Prostate gland (tissue), 2 donors: ENCODE measurements around the gene ATP10B. TPM values are rescaled to one million over a fixed set of nuclear protein-coding genes. Genes with fewer than 3 reads are reported as not detected.

Experiments
- DNase-seq: peaks from one replicate; pipeline ENCODE4 v3.0.0-alpha.2; 2019; ENCODE audit warnings: low spot score
- H3K27ac ChIP-seq, 2 donors: fragments of 200-600 bp; sonication (generic); 2 replicates each; pipeline ENCODE4 v1.5.1; 2017 to 2019
- H3K27me3 ChIP-seq: fragments of 200-600 bp; sonication (generic); replicated peaks from 2 replicates; pipeline ENCODE4 v1.5.1; 2019; ENCODE audit not compliant: insufficient read depth
- H3K36me3 ChIP-seq, 2 donors: fragments of 200-600 bp; sonication (generic); 1 replicate in 1 of 2; 2 replicates in 1 of 2; pipeline versions ENCODE4 v1.5.1 to v1.8.1; 2017 to 2019
- H3K4me1 ChIP-seq: fragments of 200-600 bp; sonication (generic); replicated peaks from 2 replicates; pipeline ENCODE4 v1.5.1; 2019
- H3K4me3 ChIP-seq, 2 donors: fragments of 200-600 bp; sonication (generic); 2 replicates each; pipeline ENCODE4 v1.5.1; 2017 to 2019
- H3K9me3 ChIP-seq: fragments of 200-600 bp; sonication (generic); 2 replicates; pipeline ENCODE4 v1.5.1; 2017
- POLR2A ChIP-seq: fragments of 450-650 bp; IDR thresholded peaks from one replicate; pipeline ENCODE4 v1.6.1; 2016; ENCODE audit warnings: antibody characterized with exemption, mild to moderate bottlenecking
- POLR2AphosphoS5 ChIP-seq: sonication (generic); formaldehyde crosslinking; IDR thresholded peaks from one replicate; pipeline ENCODE4 v1.6.1; 2017; ENCODE audit warnings: antibody characterized with exemption
- WGBS: methylation state at CpG from one replicate; pipeline ENCODE4 v1.1.5; 2018; 5-methylcytosine and 5-hydroxymethylcytosine counted together
- intact Hi-C: fragments of 100-400 bp; cut with DNase I; formaldehyde crosslinking; loops from one replicate; pipeline ENCODE4 v1.14.2; 2022
- total RNA-seq, 2 donors: library from RNA; depleted of rRNA; stranded (reverse); fragments of >200 nt; gene quantifications; one replicate each; pipeline ENCODE4 v1.1.0, GENCODE V29; 2016
- TF ChIP-seq, protein P1 (sequence below), 4 experiments: fragments of 200-600 bp in 2 of 4; fragments of 450-650 bp in 2 of 4; sonication (generic) in 2 of 4; IDR thresholded peaks; 1 replicate in 3 of 4; 2 replicates in 1 of 4; pipeline ENCODE4 v1.5.1; 2016 to 2019; ENCODE audit warnings: antibody characterized with exemption in 4 of 4, mild to moderate bottlenecking in 2 of 4, moderate library complexity in 2 of 4

The ATP10B gene
- total RNA-seq, 2 donors from 2014 or later = 0.74 TPM; not detected in 1

DNA sequence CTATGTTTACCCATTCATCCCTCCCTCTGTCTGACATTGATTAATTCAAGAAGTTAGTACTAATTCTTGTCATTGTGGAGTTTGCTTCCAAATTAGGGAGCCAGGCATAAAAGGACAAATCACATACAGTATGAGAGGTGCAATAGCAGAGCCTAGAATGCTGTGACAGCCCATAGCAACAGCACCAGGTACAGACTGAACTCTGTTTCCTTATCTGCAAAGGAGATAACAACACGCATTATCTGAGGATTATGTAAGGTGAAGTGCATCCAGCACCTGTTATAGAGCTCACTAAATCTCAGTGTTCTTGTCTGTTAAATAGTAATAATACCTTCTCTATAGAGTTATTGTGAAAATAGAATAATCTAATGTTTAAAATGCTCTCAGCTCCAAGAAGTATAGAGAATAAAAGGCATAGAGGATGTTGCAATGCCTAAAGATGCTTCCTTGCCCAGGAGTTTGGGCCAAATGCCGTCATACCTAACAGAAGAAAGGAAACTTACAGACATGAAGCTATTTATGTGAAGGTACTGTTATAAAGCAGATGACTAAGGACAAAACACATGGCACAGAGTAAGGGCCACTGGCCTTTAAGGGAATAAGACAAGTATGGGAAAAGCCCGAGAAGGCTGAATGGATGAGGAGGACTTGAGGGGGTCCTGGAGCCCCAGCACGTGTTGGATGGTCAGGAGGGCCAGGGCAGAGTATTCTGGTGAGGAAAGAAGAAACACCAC lies 214.5 kb downstream of the ATP10B start:
- H3K9me3 ChIP-seq = no peaks in the 10 kb centered on the region
- no peak overlapping the region for H3K27ac ChIP-seq
- no peaks in the 10 kb centered on the region for H3K36me3 ChIP-seq
- 64% methylated on average over 4 of the region's 4 CpGs for WGBS
- H3K4me3 ChIP-seq = no peak overlapping the region
- no peaks in the 10 kb centered on the region for H3K27me3 ChIP-seq
- H3K4me1 ChIP-seq = no peaks in the 10 kb centered on the region
- no peak for DNase-seq
- intact Hi-C loops = no loop called here
- TF ChIP-seq, protein P1, sequence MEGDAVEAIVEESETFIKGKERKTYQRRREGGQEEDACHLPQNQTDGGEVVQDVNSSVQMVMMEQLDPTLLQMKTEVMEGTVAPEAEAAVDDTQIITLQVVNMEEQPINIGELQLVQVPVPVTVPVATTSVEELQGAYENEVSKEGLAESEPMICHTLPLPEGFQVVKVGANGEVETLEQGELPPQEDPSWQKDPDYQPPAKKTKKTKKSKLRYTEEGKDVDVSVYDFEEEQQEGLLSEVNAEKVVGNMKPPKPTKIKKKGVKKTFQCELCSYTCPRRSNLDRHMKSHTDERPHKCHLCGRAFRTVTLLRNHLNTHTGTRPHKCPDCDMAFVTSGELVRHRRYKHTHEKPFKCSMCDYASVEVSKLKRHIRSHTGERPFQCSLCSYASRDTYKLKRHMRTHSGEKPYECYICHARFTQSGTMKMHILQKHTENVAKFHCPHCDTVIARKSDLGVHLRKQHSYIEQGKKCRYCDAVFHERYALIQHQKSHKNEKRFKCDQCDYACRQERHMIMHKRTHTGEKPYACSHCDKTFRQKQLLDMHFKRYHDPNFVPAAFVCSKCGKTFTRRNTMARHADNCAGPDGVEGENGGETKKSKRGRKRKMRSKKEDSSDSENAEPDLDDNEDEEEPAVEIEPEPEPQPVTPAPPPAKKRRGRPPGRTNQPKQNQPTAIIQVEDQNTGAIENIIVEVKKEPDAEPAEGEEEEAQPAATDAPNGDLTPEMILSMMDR (IDR thresholded peaks at IDR 0.05) = no peak
- TF ChIP-seq POLR2AphosphoS5 (no peak), POLR2A (no peak)

DNA sequence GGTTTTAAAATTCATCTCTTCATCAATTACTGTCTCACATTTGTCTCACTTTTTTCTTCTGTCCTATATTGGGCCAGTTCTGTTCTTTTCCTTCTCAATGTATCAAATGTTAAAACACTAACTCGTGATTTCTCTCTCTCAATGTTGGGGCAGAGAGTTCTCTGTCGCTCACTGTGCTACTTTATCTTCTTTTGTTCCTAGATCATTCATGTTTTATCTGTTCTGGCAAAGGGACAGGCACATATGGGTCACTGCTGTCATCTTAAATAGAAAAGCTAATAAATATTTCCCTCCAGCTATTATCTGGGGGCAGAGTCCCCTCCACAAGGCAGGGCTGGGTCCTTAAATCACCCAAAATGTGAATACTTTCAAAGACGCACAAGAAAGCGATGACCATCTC lies 216.3 kb downstream of the ATP10B start:
- TF ChIP-seq, protein P1 (IDR thresholded peaks at IDR 0.05) = no peak
- TF ChIP-seq POLR2A (no peak), POLR2AphosphoS5 (no peak)
- no peaks in the 10 kb centered on the region for H3K9me3 ChIP-seq
- no peak overlapping the region for H3K4me3 ChIP-seq
- 83% methylated on average over 4 of the region's 4 CpGs for WGBS
- no peak overlapping the region for H3K27ac ChIP-seq
- DNase-seq = no peak
- no peaks in the 10 kb centered on the region for H3K4me1 ChIP-seq
- H3K27me3 ChIP-seq = no peaks in the 10 kb centered on the region
- no peaks in the 10 kb centered on the region for H3K36me3 ChIP-seq
- intact Hi-C loops = no loop called here

DNA sequence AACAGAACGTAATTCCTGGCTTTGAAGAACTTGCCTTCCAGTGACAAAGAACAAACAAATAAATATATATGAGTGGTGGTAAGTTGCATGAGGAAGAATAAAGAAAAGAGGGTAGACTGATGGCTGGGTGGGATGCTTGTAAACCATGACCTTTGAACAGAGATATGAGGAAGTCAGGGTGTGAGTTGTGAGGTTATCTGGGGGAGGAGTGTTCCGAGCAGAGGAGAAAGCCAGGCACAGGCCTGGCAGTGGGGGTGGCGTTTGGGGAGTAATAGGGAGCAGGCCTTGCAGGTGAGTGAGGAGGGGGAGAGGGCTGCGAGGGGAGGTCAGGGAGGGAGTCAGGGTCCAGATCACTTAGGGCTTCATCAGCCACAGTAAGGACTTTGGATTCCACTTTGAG lies 217.0 kb downstream of the ATP10B start:
- TF ChIP-seq POLR2AphosphoS5 (no peak), POLR2A (no peak)
- TF ChIP-seq, protein P1 (IDR thresholded peaks at IDR 0.05) = no peak
- no peak overlapping the region for H3K27ac ChIP-seq

DNA sequence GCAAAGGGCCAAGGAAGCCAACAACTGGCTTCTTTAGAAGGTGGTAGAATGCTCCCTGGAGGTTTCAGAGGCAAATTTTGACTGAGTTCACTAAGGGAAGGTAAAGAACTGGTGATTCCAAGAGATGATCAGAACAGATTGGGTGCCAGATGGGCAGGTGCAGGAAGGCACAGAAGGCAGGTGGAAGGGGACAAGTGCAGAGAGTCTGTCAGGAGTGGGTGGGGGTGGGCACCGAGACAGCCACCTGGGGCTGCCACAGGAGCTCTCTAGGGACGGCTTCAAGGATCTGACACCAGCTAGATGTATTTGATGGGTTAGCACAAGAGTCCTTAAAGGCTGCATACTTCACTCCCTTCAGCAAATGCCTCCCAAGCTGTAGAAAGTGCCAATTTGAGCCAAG lies 223.0 kb downstream of the ATP10B start:
- no peak overlapping the region for H3K27ac ChIP-seq

More for the DNA sequence above, 217.0 kb downstream of the ATP10B start:
- WGBS = 74% methylated on average over 4 of the region's 4 CpGs
- Histone ChIP-seq H3K9me3 (no peaks in the 10 kb centered on the region), H3K27me3 (no peaks in the 10 kb centered on the region), H3K4me1 (no peaks in the 10 kb centered on the region), H3K4me3 (no peak overlapping the region), H3K36me3 (no peaks in the 10 kb centered on the region)
- DNase-seq = no peak
- intact Hi-C loops = no loop called here

DNA sequence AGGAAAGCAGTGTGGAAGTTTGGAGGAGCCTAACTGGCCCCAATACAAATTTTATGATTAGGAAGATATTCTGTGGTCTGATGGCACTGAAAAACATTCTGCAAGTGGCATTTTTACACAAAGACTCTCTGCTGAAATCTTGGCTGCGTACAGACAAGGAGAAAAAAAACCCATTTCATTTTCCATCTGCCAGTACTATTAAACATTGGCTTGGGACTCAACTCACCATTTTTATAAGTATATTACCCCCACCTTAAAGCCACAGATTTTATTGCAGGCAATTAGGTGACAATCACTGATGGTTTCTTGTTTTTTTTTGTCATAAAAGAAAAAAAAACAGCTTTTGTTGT lies 223.4 kb downstream of the ATP10B start:
- DNase-seq = no peak
- Histone ChIP-seq H3K4me1 (no peaks in the 10 kb centered on the region), H3K36me3 (no peaks in the 10 kb centered on the region), H3K27me3 (no peaks in the 10 kb centered on the region), H3K27ac (no peak overlapping the region), H3K9me3 (no peaks in the 10 kb centered on the region), H3K4me3 (no peak overlapping the region)
- no peak for TF ChIP-seq POLR2AphosphoS5
- TF ChIP-seq, protein P1 (IDR thresholded peaks at IDR 0.05) = no peak
- no peak for TF ChIP-seq POLR2A
- intact Hi-C loops = no loop called here
- 25% methylated on average over 1 of the region's 1 CpG for WGBS

More for the DNA sequence above, 223.0 kb downstream of the ATP10B start:
- WGBS = 55% methylated on average over 2 of the region's 2 CpGs
- TF ChIP-seq, protein P1 (IDR thresholded peaks at IDR 0.05) = no peak
- Histone ChIP-seq H3K36me3 (no peaks in the 10 kb centered on the region), H3K4me3 (no peak overlapping the region), H3K27me3 (no peaks in the 10 kb centered on the region), H3K9me3 (no peaks in the 10 kb centered on the region), H3K4me1 (no peaks in the 10 kb centered on the region)
- intact Hi-C loops = no loop called here
- DNase-seq = no peak
